Psoas muscle (tissue), 8 donors: Measurements from ENCODE around the gene SNRNP35. TPM values are rescaled to one million over a fixed set of nuclear protein-coding genes. Genes with fewer than 3 reads are reported as not detected.
A peak's percentile ranks its signal among the peaks of the same experiment; 100 is the strongest.
"Not testable (repeated sequence)": the region's sequence is repeated elsewhere in the genome, so short reads cannot be mapped to it uniquely, and the experiment has no call there.

ENCODE experiments used
- ATAC-seq, 4 donors: fragments of 200-7000 bp; cut with Tn5 transposase; one replicate each; pipeline ENCODE4 v1.9.1; 2020; ENCODE audit warnings: moderate library complexity in 3 of 4, mild to moderate bottlenecking in 2 of 4
- DNase-seq, 2 donors: peaks; one replicate each; pipeline ENCODE4 v3.0.0-alpha.2; 2020
- H3K27ac ChIP-seq: fragments of 200-600 bp; one replicate; pipeline ENCODE4 v1.8.0; 2022
- H3K27me3 ChIP-seq, 3 donors: fragments of 200-600 bp in 1 of 3; one replicate each; pipeline versions ENCODE4 v1.6.1 to v1.8.0; 2013 to 2022; ENCODE audit warnings: low read length in 2 of 3, mild to moderate bottlenecking in 2 of 3, moderate library complexity in 1 of 3; ENCODE audit not compliant: insufficient read depth in 3 of 3
- H3K36me3 ChIP-seq, 2 donors: fragments of 200-600 bp in 1 of 2; one replicate each; pipeline versions ENCODE4 v1.6.1 to v1.8.0; 2013 to 2022; ENCODE audit warnings: low read depth in 1 of 2, mild to moderate bottlenecking in 1 of 2, moderate library complexity in 1 of 2; ENCODE audit not compliant: insufficient read depth in 1 of 2
- H3K4me1 ChIP-seq: fragments of 200-600 bp; one replicate; pipeline ENCODE4 v1.8.0; 2022
- H3K4me3 ChIP-seq: fragments of 200-600 bp; one replicate; pipeline ENCODE4 v1.8.0; 2022; ENCODE audit warnings: mild to moderate bottlenecking
- H3K9me3 ChIP-seq: fragments of 200-600 bp; one replicate; pipeline ENCODE4 v1.8.0; 2022
- WGBS, 3 donors: extraction: QIAGEN DNeasy Blood & Tissue Kit; methylation state at CpG; one replicate each; pipeline versions ENCODE4 v1.1.6 to v1.1.7; 2013; 5-methylcytosine and 5-hydroxymethylcytosine counted together
- intact Hi-C, 2 donors: fragments of 100-400 bp; cut with DNase I; formaldehyde crosslinking; loops; one replicate each; pipeline versions ENCODE4 v1.11.0 to v1.14.2; 2022
- polyA plus RNA-seq, 3 donors: library from polyadenylated mRNA; stranded (reverse); fragments of 200-250 nt; gene quantifications; one replicate each; pipeline ENCODE4 v1.2.3, GENCODE V29; 2013
- total RNA-seq, 4 donors: library from RNA; stranded (reverse); fragmentation: NEBNext Ultra II Directional in 2 of 4; extraction: Animal tissue kit (Norgen Biotek cat#: 25700) in 2 of 4; gene quantifications; one replicate each; pipeline versions ENCODE4 v1.2.1 to v1.2.4, GENCODE V29; 2021 to 2023
- TF ChIP-seq, protein P1 (sequence below): fragments of 200-600 bp; IDR thresholded peaks from one replicate; pipeline ENCODE4 v1.8.0; 2022; ENCODE audit warnings: antibody characterized with exemption
- donor health status: healthy with polysubstance abuse.
- donor health status: DM: no; HTN: no; CAD: no; lungs with moderate emphysema.
- donor health status: Bipolar disorder and iron deficiency.
- donor health status: healthy.
- donor health status: DM: yes; HTN: yes; CAD: no.
- donor health status: DM: no; HTN: no; CAD: no.
- donor health status: DM: no; HTN: no; CAD: no.
- donor health status: DM: yes; HTN: yes; CAD: no.

The SNRNP35 gene
- total and polyA plus RNA-seq, 7 donors = 19.8 to 44.0 (median 31.7) TPM

- Histone ChIP-seq H3K4me3 (peak overlapping the region; percentile 44), H3K27ac (peak overlapping the region; percentile 97), H3K9me3 (no peaks in the 10 kb centered on the region), H3K27me3 (no peaks in the 10 kb centered on the region), H3K36me3 (peaks cover 3 to 22% of the 10 kb centered on the region in 2 donors), H3K4me1 (peaks cover 41% of the 10 kb centered on the region)
- DNase-seq = peak; percentile 40 to 68
- ATAC-seq = peak; percentile 65 to 72 (median 67)
- 40 to 65% (median 43%) methylated on average over 14 of the region's 14 CpGs for WGBS, 3 donors
- TF ChIP-seq, protein P1, sequence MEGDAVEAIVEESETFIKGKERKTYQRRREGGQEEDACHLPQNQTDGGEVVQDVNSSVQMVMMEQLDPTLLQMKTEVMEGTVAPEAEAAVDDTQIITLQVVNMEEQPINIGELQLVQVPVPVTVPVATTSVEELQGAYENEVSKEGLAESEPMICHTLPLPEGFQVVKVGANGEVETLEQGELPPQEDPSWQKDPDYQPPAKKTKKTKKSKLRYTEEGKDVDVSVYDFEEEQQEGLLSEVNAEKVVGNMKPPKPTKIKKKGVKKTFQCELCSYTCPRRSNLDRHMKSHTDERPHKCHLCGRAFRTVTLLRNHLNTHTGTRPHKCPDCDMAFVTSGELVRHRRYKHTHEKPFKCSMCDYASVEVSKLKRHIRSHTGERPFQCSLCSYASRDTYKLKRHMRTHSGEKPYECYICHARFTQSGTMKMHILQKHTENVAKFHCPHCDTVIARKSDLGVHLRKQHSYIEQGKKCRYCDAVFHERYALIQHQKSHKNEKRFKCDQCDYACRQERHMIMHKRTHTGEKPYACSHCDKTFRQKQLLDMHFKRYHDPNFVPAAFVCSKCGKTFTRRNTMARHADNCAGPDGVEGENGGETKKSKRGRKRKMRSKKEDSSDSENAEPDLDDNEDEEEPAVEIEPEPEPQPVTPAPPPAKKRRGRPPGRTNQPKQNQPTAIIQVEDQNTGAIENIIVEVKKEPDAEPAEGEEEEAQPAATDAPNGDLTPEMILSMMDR = no peak
- intact Hi-C loops = loop anchor here (5.0 kb wide), 3 partner anchors 38 to 53 kb away; partner anchors contain the start of gene RILPL1 (in 1 of the 2)
These were observed 21.7 kb downstream of the SNRNP35 start for GRCh38 chr12:123479442-123480180.

DNA sequence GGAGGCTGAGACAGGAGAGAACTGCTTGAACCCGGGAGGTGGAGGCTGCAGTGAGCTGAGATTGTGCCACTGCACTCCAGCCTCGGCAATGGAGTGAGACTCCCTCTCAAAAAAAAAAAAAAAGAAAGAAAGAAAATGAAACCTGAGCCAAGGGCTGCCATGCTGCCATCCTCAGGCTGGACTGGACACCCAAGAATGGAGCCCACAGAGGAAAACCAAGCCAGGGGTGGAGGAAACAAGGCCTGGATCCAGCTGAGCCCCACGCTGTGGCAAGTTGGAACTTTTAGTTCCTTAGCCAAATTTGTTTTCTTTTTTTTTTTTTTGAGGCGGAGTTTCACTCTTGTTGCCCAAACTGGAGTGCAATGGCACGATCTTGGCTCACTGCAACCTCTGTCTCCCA is 23.3 kb downstream of the SNRNP35 start:
- Histone ChIP-seq H3K36me3 (peaks cover 3 to 34% of the 10 kb centered on the region in 2 donors), H3K27ac (peak overlapping the region; percentile 97), H3K4me1 (peaks cover 29% of the 10 kb centered on the region)
- 75 to 95% (median 83%) methylated on average over 5 of the region's 5 CpGs for WGBS, 3 donors
- not testable (repeated sequence) for H3K27me3 ChIP-seq, DNase-seq, H3K4me3 ChIP-seq, ATAC-seq, H3K9me3 ChIP-seq
- intact Hi-C loops = loop anchor here in 1 of 2 donors (5.0 kb wide), 1 partner anchor 41 kb away; no protein-coding TSS in a partner anchor

GRCh38 chr12:123482876-123483275 is 24.9 kb downstream of the SNRNP35 start:
- TF ChIP-seq, protein P1 = no peak
- ATAC-seq (no peak), DNase-seq (peak in 1 of 2 donors; percentile 10)
- peak overlapping the region; percentile 11 for H3K27ac ChIP-seq
- WGBS, 3 donors = 79 to 83% (median 80%) methylated on average over 6 of the region's 6 CpGs
- no peaks in the 10 kb centered on the region for H3K9me3 ChIP-seq
- H3K4me1 ChIP-seq = peaks cover 29% of the 10 kb centered on the region
- peaks cover 0 to 44% of the 10 kb centered on the region in 2 donors for H3K36me3 ChIP-seq
- H3K27me3 ChIP-seq = no peaks in the 10 kb centered on the region
- H3K4me3 ChIP-seq = no peak overlapping the region
- intact Hi-C loops = loop anchor here in 1 of 2 donors (5.0 kb wide), 1 partner anchor 39 kb away; no protein-coding TSS in a partner anchor

DNA sequence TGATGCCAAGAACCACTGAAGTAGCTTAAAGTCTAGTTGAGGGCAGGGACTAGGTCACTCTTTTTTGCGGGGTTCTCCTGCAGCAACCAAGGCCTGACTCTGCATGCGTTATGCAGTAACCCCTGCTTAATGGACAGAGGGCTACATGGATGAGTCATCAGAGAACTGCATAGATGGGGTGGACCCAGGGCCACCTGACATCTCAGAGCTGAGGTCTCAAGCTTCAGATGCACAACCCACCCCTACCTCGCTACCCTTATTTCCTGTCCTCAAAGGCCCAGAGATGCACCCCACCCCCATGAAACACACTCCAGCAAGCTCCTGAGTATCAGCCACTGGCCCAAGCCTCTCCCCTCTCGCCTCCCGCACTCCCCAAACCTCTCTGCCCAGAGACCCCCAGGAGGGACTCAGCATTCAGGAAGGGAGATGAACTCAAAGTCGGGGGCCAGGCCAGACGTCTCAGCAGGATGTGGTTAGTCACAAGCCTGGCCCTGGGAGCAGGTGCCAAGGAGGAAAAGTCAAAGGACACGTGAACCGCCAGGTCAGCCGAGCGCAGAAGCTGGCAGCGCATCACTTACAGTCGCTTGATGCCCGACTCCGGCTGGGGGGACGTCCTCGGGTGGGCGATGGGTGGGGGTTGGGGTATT is 25.8 kb downstream of the SNRNP35 start:
- peaks cover 0 to 44% of the 10 kb centered on the region in 2 donors for H3K36me3 ChIP-seq

More for the DNA sequence above, 25.8 kb downstream of the SNRNP35 start:
- DNase-seq (peak in 1 of 2 donors; percentile 45), ATAC-seq (no peak)
- intact Hi-C loops = loop anchor here in 1 of 2 donors (5.0 kb wide), 1 partner anchor 39 kb away; no protein-coding TSS in a partner anchor
- Histone ChIP-seq H3K27me3 (no peaks in the 10 kb centered on the region), H3K9me3 (no peaks in the 10 kb centered on the region), H3K4me3 (no peak overlapping the region), H3K27ac (peak overlapping the region; percentile 46), H3K4me1 (peaks cover 21% of the 10 kb centered on the region)
- TF ChIP-seq, protein P1 = no peak
- WGBS, 3 donors = 72 to 81% (median 77%) methylated on average over 18 of the region's 18 CpGs
